22Rv1 (cell line): ENCODE measurements around the gene TMEM91.

Source experiments
- ZFX ChIP-seq: fragments of 450-650 bp; IDR thresholded peaks from 2 replicates; pipeline ENCODE4 v1.6.1; 2017; ENCODE audit warnings: antibody characterized with exemption, borderline replicate concordance
- TF ChIP-seq, protein P1 (sequence below): fragments of 450-650 bp; IDR thresholded peaks from 2 replicates; pipeline ENCODE4 v1.5.1; 2017; ENCODE audit warnings: mild to moderate bottlenecking

DNA sequence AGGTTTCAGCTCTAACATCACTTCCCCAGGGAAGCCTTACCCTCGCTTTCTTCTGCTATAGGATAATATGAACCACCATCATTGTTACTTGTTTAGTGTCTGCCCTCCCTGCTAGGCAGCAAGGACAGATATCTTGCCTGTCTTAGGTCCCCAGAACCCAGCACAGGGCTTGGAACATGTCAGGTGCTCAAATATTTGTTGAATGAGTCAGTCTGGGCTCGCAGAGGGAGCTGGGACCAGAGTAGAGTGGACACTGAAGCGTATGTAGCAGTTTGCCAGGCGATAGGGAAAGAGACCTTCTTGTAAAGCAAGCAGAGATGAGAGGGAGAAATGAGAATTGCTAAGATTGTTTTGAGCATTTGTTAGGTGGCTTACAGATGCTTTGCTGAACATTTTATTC, 33.0 kb downstream of the TMEM91 start:
- TF ChIP-seq, protein P1, sequence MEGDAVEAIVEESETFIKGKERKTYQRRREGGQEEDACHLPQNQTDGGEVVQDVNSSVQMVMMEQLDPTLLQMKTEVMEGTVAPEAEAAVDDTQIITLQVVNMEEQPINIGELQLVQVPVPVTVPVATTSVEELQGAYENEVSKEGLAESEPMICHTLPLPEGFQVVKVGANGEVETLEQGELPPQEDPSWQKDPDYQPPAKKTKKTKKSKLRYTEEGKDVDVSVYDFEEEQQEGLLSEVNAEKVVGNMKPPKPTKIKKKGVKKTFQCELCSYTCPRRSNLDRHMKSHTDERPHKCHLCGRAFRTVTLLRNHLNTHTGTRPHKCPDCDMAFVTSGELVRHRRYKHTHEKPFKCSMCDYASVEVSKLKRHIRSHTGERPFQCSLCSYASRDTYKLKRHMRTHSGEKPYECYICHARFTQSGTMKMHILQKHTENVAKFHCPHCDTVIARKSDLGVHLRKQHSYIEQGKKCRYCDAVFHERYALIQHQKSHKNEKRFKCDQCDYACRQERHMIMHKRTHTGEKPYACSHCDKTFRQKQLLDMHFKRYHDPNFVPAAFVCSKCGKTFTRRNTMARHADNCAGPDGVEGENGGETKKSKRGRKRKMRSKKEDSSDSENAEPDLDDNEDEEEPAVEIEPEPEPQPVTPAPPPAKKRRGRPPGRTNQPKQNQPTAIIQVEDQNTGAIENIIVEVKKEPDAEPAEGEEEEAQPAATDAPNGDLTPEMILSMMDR: no peak
- no peak for TF ChIP-seq ZFX
